WTC11 (cell line): Measurements from ENCODE around the gene GAS5. TPM values are rescaled to one million over a fixed set of nuclear protein-coding genes. Genes with fewer than 3 reads are reported as not detected.
A peak's percentile ranks its signal among the peaks of the same experiment; 100 is the strongest.

Source experiments
- ATAC-seq: fragments of 200-7000 bp; cut with Tn5 transposase; 2 replicates; pipeline ENCODE4 v1.10.0; 2021; ENCODE audit warnings: mild to moderate bottlenecking, moderate library complexity
- Bru-seq: library from RNA; stranded (reverse); fragments of 400-500 nt; gene quantifications from one replicate; lab custom pipeline; 2021; lab: Mats Ljungman, UMichigan
- CTCF ChIA-PET: fragments of 300-600 bp; sonication (Branson Sonifier 250); formaldehyde crosslinking; loops from one replicate; lab custom pipeline; 2021; ENCODE audit warnings: antibody characterized with exemption; lab: Charles Lee
- POLR2A ChIA-PET: fragments of 350-600 bp; sonication (Branson Sonifier 250); formaldehyde crosslinking; loops from one replicate; lab custom pipeline; 2021; ENCODE audit warnings: antibody characterized with exemption; lab: Charles Lee
- DNase-seq: peaks from one replicate; pipeline ENCODE4 v3.0.0; 2021; ENCODE audit warnings: low spot score
- H3K27ac Mint-ChIP-seq: 2 replicates; pipeline ENCODE4 v1.8.0; 2021; ENCODE audit warnings: mixed read lengths
- H3K27me3 Mint-ChIP-seq: 2 replicates; pipeline ENCODE4 v1.8.0; 2021; ENCODE audit warnings: low read depth, mild to moderate bottlenecking, moderate library complexity, mixed read lengths
- H3K36me3 Mint-ChIP-seq: 2 replicates; pipeline ENCODE4 v1.8.0; 2021; ENCODE audit warnings: mixed read lengths
- H3K4me1 Mint-ChIP-seq: 2 replicates; pipeline ENCODE4 v1.8.0; 2022; ENCODE audit warnings: mixed read lengths
- H3K4me3 Mint-ChIP-seq: 2 replicates; pipeline ENCODE4 v1.8.0; 2021; ENCODE audit warnings: mild to moderate bottlenecking, moderate library complexity, mixed read lengths
- H3K9me3 Mint-ChIP-seq: 2 replicates; pipeline ENCODE4 v1.8.0; 2021; ENCODE audit warnings: mixed read lengths
- CBFB ChIP-seq: sonication (generic); formaldehyde crosslinking; IDR thresholded peaks from 2 replicates; pipeline ENCODE4 v1.8.1; 2022; ENCODE audit warnings: mild to moderate bottlenecking, low read depth, missing genetic modification reagents
- FOXJ3 ChIP-seq: sonication (generic); formaldehyde crosslinking; IDR thresholded peaks from 2 replicates; pipeline ENCODE4 v1.9.0; 2021; ENCODE audit warnings: missing genetic modification reagents, mild to moderate bottlenecking, borderline replicate concordance
- GTF2I ChIP-seq: fragments of 250-450 bp; sonication (Bioruptor Pico); conservative IDR thresholded peaks from 2 replicates; pipeline ENCODE4 v1.4.0; 2021; ENCODE audit warnings: mild to moderate bottlenecking
- HMGA2 ChIP-seq: fragments of 250-450 bp; sonication (Bioruptor Pico); IDR thresholded peaks from 2 replicates; pipeline ENCODE4 v1.4.0; 2021; ENCODE audit warnings: mild to moderate bottlenecking, moderate library complexity
- IRF2 ChIP-seq: sonication (generic); formaldehyde crosslinking; IDR thresholded peaks from 2 replicates; pipeline ENCODE4 v1.8.0; 2022; ENCODE audit warnings: low read depth, missing genetic modification reagents, borderline replicate concordance
- NR1H2 ChIP-seq: sonication (generic); formaldehyde crosslinking; IDR thresholded peaks from 2 replicates; pipeline ENCODE4 v1.9.0; 2021; ENCODE audit warnings: mild to moderate bottlenecking, moderate library complexity, missing genetic modification reagents
- OVOL2 ChIP-seq: fragments of 250-450 bp; sonication (Bioruptor Pico); IDR thresholded peaks from 2 replicates; pipeline ENCODE4 v1.9.0; 2021; ENCODE audit warnings: mild to moderate bottlenecking, borderline replicate concordance
- PRRX2 ChIP-seq: fragments of 250-450 bp; sonication (Bioruptor Pico); IDR thresholded peaks from 2 replicates; pipeline ENCODE4 v1.8.0; 2021; ENCODE audit warnings: mild to moderate bottlenecking
- RORB ChIP-seq: fragments of 250-450 bp; sonication (Bioruptor Pico); IDR thresholded peaks from 2 replicates; pipeline ENCODE4 v1.9.0; 2021; ENCODE audit warnings: mild to moderate bottlenecking
- SP1 ChIP-seq: sonication (generic); formaldehyde crosslinking; conservative IDR thresholded peaks from 2 replicates; pipeline ENCODE4 v1.8.1; 2022; ENCODE audit warnings: missing genetic modification reagents
- ZNF121 ChIP-seq: sonication (generic); formaldehyde crosslinking; IDR thresholded peaks from 2 replicates; pipeline ENCODE4 v1.8.0; 2023; ENCODE audit warnings: missing genetic modification reagents
- ZNF219 ChIP-seq: sonication (generic); formaldehyde crosslinking; IDR thresholded peaks from 2 replicates; pipeline ENCODE4 v1.8.0; 2023; ENCODE audit warnings: missing genetic modification reagents, mild to moderate bottlenecking, borderline replicate concordance
- ZNF423 ChIP-seq: fragments of 250-450 bp; sonication (Bioruptor Pico); IDR thresholded peaks from 2 replicates; pipeline ENCODE4 v2.1.2; 2022; ENCODE audit warnings: mild to moderate bottlenecking, moderate library complexity
- long read RNA-seq, 3 experiments: library from RNA in 1 of 3; library from capped mRNA in 1 of 3; library from polyadenylated mRNA in 1 of 3; unstranded in 2 of 3; stranded (forward) in 1 of 3; transcript quantifications; one replicate each; pipeline ENCODE4 v2.0.0, GENCODE V29; 2021
- total RNA-seq: library from RNA; stranded (reverse); gene quantifications from 3 replicates; pipeline ENCODE4 v1.2.3, GENCODE V29; 2021
- TF ChIP-seq, protein P1 (sequence below): sonication (generic); formaldehyde crosslinking; IDR thresholded peaks from 2 replicates; pipeline ENCODE4 v1.8.1; 2023; ENCODE audit warnings: mild to moderate bottlenecking, moderate library complexity, missing genetic modification reagents
- TF ChIP-seq, protein P2 (sequence below): fragments of 250-450 bp; sonication (Bioruptor Pico); IDR thresholded peaks from 2 replicates; pipeline ENCODE4 v1.9.0; 2021; ENCODE audit warnings: mild to moderate bottlenecking, borderline replicate concordance
- TF ChIP-seq, protein P3 (sequence below): sonication (generic); formaldehyde crosslinking; IDR thresholded peaks from 2 replicates; pipeline ENCODE4 v1.8.0; 2023; ENCODE audit warnings: missing genetic modification reagents
- TF ChIP-seq, protein P4 (sequence below): fragments of 250-450 bp; sonication (Bioruptor Pico); IDR thresholded peaks from 2 replicates; pipeline ENCODE4 v2.1.2; 2022; ENCODE audit warnings: mild to moderate bottlenecking, moderate library complexity
- TF ChIP-seq, protein P5 (sequence below): fragments of 200-600 bp; IDR thresholded peaks from 2 replicates; pipeline ENCODE4 v1.8.0; 2022; ENCODE audit warnings: antibody characterized with exemption
- TF ChIP-seq, protein P6 (sequence below): sonication (generic); formaldehyde crosslinking; conservative IDR thresholded peaks from 2 replicates; pipeline ENCODE4 v1.8.1; 2023; ENCODE audit warnings: mild to moderate bottlenecking, low read depth, missing genetic modification reagents, moderate library complexity
- TF ChIP-seq, protein P7 (sequence below): sonication (generic); formaldehyde crosslinking; IDR thresholded peaks from 2 replicates; pipeline ENCODE4 v1.8.1; 2023; ENCODE audit warnings: mild to moderate bottlenecking, missing genetic modification reagents

GAS5 gene
- total RNA-seq (818 to 891 TPM (median 878 TPM) in 3 replicates), Bru-seq, nascent RNA (percentile 100 among the genes with signal in this experiment)
- long read RNA-seq, experiment 1, transcript GAS5-221 (12 exons, 632 nt) = major isoform, 94 of 320 reads
- long read RNA-seq, experiment 1, transcript GAS5-201 (10 exons, 979 nt) = minor isoform, 5 of 320 reads
- long read RNA-seq, experiment 1, transcript GAS5-204 (3 exons, 1,060 nt) = minor isoform, 5 of 320 reads
- long read RNA-seq, experiment 1, partial matches to known transcripts = 39 of 320 reads
- long read RNA-seq, experiment 1, other reads (novel, unspliced or antisense) = 161 of 320 reads
- long read RNA-seq, experiment 2, transcript GAS5-207 (3 exons, 643 nt) = minor isoform, 9 of 401 reads
- long read RNA-seq, experiment 2, transcript GAS5-221 (12 exons, 632 nt) = major isoform, 45 of 401 reads
- long read RNA-seq, experiment 2, transcript GAS5-218 (11 exons, 565 nt) = minor isoform, 38 of 401 reads
- long read RNA-seq, experiment 2, partial matches to known transcripts = 88 of 401 reads
- long read RNA-seq, experiment 2, other reads (novel, unspliced or antisense) = 210 of 401 reads
- long read RNA-seq, experiment 3, transcript GAS5-201 (10 exons, 979 nt) = major isoform, 52 of 233 reads
- long read RNA-seq, experiment 3, transcript GAS5-214 (11 exons, 822 nt) = minor isoform, 12 of 233 reads
- long read RNA-seq, experiment 3, partial matches to known transcripts = 49 of 233 reads
- long read RNA-seq, experiment 3, other reads (novel, unspliced or antisense) = 115 of 233 reads

DNA sequence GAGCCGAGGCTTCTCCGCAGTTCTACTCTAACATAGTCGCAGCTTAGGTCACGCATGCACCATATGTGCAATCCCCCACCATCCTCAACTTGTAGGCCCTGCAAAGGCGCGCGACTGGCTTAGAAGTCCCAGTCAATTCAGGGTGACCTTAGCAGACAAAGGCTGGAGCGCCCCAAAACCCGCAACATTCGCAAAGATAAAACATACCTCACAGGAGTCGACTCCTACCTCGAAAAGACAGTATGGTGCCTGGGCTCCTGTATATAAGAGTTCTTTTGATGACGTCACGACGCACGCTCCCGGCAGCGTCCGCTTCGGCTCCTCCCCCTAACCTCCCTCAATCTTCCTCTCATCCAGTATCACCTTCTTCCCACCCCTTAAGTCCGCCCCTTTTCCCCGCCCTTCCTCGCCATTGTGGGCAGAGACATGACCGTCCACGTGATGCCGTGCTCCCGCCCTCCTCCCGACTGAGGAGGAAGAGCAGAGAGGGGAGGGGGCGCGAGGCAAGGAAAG, at the start of gene GAS5:
Gene GAS5 (minus strand): TSS at position 237 of the 513 bp plus-strand sequence.
- Mint-ChIP-seq H3K27me3 (no peaks in the 10 kb centered on the region), H3K4me1 (peaks cover 63% of the 10 kb centered on the region), H3K36me3 (peaks cover 69% of the 10 kb centered on the region), H3K27ac (peak within 1 kb of the TSS; percentile 100), H3K4me3 (peak within 1 kb of the TSS; percentile 97), H3K9me3 (no peaks in the 10 kb centered on the region)
- DNase-seq = peak; percentile 100
- ChIA-PET POLR2A (interaction anchor here (0.5 to 1.9 kb wide), 16 partner anchors 8 to 391 kb away, joined by 3 to 19 read pairs (median 4); partner anchors contain the start of genes CENPL, DARS2, KLHL20 and PRDX6), CTCF (interaction anchor here (0.6 to 1.2 kb wide), 8 partner anchors 15 to 438 kb away, joined by 3 to 5 read pairs (median 3); partner anchors contain the start of gene DARS2)
- peak; percentile 85 for ATAC-seq
- TF ChIP-seq HMGA2 = no peak
- TF ChIP-seq, protein P1, sequence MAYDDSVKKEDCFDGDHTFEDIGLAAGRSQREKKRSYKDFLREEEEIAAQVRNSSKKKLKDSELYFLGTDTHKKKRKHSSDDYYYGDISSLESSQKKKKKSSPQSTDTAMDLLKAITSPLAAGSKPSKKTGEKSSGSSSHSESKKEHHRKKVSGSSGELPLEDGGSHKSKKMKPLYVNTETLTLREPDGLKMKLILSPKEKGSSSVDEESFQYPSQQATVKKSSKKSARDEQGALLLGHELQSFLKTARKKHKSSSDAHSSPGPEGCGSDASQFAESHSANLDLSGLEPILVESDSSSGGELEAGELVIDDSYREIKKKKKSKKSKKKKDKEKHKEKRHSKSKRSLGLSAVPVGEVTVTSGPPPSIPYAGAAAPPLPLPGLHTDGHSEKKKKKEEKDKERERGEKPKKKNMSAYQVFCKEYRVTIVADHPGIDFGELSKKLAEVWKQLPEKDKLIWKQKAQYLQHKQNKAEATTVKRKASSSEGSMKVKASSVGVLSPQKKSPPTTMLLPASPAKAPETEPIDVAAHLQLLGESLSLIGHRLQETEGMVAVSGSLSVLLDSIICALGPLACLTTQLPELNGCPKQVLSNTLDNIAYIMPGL (CRISPR knock-in tag) = peak; percentile 7; the same call in 1 of the 2 replicates
- TF ChIP-seq NR1H2 = 0 out of 2 replicates have a peak, but pooled peaks have one; percentile 66
- TF ChIP-seq SP1 (CRISPR knock-in tag) = no peak; the same call in 1 of the 2 replicates
- TF ChIP-seq, protein P2, sequence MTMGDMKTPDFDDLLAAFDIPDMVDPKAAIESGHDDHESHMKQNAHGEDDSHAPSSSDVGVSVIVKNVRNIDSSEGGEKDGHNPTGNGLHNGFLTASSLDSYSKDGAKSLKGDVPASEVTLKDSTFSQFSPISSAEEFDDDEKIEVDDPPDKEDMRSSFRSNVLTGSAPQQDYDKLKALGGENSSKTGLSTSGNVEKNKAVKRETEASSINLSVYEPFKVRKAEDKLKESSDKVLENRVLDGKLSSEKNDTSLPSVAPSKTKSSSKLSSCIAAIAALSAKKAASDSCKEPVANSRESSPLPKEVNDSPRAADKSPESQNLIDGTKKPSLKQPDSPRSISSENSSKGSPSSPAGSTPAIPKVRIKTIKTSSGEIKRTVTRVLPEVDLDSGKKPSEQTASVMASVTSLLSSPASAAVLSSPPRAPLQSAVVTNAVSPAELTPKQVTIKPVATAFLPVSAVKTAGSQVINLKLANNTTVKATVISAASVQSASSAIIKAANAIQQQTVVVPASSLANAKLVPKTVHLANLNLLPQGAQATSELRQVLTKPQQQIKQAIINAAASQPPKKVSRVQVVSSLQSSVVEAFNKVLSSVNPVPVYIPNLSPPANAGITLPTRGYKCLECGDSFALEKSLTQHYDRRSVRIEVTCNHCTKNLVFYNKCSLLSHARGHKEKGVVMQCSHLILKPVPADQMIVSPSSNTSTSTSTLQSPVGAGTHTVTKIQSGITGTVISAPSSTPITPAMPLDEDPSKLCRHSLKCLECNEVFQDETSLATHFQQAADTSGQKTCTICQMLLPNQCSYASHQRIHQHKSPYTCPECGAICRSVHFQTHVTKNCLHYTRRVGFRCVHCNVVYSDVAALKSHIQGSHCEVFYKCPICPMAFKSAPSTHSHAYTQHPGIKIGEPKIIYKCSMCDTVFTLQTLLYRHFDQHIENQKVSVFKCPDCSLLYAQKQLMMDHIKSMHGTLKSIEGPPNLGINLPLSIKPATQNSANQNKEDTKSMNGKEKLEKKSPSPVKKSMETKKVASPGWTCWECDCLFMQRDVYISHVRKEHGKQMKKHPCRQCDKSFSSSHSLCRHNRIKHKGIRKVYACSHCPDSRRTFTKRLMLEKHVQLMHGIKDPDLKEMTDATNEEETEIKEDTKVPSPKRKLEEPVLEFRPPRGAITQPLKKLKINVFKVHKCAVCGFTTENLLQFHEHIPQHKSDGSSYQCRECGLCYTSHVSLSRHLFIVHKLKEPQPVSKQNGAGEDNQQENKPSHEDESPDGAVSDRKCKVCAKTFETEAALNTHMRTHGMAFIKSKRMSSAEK (CRISPR knock-in tag) = peak; percentile 11; the same call in 1 of the 2 replicates
- TF ChIP-seq PRRX2 (CRISPR knock-in tag) = no peak
- TF ChIP-seq OVOL2 (CRISPR knock-in tag) = no peak
- TF ChIP-seq, protein P3, sequence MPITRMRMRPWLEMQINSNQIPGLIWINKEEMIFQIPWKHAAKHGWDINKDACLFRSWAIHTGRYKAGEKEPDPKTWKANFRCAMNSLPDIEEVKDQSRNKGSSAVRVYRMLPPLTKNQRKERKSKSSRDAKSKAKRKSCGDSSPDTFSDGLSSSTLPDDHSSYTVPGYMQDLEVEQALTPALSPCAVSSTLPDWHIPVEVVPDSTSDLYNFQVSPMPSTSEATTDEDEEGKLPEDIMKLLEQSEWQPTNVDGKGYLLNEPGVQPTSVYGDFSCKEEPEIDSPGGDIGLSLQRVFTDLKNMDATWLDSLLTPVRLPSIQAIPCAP = no peak
- no peak for TF ChIP-seq ZNF423
- TF ChIP-seq GTF2I = no peak
- TF ChIP-seq FOXJ3 (CRISPR knock-in tag) = no peak
- TF ChIP-seq ZNF121 = no peak
- TF ChIP-seq, protein P4, sequence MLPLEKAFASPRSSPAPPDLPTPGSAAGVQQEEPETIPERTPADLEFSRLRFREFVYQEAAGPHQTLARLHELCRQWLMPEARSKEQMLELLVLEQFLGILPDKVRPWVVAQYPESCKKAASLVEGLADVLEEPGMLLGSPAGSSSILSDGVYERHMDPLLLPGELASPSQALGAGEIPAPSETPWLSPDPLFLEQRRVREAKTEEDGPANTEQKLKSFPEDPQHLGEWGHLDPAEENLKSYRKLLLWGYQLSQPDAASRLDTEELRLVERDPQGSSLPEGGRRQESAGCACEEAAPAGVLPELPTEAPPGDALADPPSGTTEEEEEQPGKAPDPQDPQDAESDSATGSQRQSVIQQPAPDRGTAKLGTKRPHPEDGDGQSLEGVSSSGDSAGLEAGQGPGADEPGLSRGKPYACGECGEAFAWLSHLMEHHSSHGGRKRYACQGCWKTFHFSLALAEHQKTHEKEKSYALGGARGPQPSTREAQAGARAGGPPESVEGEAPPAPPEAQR (CRISPR knock-in tag) = no peak
- TF ChIP-seq, protein P5, sequence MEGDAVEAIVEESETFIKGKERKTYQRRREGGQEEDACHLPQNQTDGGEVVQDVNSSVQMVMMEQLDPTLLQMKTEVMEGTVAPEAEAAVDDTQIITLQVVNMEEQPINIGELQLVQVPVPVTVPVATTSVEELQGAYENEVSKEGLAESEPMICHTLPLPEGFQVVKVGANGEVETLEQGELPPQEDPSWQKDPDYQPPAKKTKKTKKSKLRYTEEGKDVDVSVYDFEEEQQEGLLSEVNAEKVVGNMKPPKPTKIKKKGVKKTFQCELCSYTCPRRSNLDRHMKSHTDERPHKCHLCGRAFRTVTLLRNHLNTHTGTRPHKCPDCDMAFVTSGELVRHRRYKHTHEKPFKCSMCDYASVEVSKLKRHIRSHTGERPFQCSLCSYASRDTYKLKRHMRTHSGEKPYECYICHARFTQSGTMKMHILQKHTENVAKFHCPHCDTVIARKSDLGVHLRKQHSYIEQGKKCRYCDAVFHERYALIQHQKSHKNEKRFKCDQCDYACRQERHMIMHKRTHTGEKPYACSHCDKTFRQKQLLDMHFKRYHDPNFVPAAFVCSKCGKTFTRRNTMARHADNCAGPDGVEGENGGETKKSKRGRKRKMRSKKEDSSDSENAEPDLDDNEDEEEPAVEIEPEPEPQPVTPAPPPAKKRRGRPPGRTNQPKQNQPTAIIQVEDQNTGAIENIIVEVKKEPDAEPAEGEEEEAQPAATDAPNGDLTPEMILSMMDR = no peak
- TF ChIP-seq, protein P6, sequence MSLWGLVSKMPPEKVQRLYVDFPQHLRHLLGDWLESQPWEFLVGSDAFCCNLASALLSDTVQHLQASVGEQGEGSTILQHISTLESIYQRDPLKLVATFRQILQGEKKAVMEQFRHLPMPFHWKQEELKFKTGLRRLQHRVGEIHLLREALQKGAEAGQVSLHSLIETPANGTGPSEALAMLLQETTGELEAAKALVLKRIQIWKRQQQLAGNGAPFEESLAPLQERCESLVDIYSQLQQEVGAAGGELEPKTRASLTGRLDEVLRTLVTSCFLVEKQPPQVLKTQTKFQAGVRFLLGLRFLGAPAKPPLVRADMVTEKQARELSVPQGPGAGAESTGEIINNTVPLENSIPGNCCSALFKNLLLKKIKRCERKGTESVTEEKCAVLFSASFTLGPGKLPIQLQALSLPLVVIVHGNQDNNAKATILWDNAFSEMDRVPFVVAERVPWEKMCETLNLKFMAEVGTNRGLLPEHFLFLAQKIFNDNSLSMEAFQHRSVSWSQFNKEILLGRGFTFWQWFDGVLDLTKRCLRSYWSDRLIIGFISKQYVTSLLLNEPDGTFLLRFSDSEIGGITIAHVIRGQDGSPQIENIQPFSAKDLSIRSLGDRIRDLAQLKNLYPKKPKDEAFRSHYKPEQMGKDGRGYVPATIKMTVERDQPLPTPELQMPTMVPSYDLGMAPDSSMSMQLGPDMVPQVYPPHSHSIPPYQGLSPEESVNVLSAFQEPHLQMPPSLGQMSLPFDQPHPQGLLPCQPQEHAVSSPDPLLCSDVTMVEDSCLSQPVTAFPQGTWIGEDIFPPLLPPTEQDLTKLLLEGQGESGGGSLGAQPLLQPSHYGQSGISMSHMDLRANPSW (CRISPR knock-in tag) = no peak
- peak; percentile 56 for TF ChIP-seq RORB (CRISPR knock-in tag)
- TF ChIP-seq ZNF219 = no peak
- TF ChIP-seq, protein P7, sequence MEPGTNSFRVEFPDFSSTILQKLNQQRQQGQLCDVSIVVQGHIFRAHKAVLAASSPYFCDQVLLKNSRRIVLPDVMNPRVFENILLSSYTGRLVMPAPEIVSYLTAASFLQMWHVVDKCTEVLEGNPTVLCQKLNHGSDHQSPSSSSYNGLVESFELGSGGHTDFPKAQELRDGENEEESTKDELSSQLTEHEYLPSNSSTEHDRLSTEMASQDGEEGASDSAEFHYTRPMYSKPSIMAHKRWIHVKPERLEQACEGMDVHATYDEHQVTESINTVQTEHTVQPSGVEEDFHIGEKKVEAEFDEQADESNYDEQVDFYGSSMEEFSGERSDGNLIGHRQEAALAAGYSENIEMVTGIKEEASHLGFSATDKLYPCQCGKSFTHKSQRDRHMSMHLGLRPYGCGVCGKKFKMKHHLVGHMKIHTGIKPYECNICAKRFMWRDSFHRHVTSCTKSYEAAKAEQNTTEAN = peak; percentile 44; the same call in 1 of the 2 replicates
- TF ChIP-seq CBFB (CRISPR knock-in tag) = no peak
- no peak for TF ChIP-seq IRF2
